Retina (tissue), 1 donor: ENCODE results near the gene SPOCK2.

Experiments
- DNase-seq: peaks from one replicate; pipeline ENCODE4 v3.0.0-alpha.2; 2016

SPOCK2 gene

DNA sequence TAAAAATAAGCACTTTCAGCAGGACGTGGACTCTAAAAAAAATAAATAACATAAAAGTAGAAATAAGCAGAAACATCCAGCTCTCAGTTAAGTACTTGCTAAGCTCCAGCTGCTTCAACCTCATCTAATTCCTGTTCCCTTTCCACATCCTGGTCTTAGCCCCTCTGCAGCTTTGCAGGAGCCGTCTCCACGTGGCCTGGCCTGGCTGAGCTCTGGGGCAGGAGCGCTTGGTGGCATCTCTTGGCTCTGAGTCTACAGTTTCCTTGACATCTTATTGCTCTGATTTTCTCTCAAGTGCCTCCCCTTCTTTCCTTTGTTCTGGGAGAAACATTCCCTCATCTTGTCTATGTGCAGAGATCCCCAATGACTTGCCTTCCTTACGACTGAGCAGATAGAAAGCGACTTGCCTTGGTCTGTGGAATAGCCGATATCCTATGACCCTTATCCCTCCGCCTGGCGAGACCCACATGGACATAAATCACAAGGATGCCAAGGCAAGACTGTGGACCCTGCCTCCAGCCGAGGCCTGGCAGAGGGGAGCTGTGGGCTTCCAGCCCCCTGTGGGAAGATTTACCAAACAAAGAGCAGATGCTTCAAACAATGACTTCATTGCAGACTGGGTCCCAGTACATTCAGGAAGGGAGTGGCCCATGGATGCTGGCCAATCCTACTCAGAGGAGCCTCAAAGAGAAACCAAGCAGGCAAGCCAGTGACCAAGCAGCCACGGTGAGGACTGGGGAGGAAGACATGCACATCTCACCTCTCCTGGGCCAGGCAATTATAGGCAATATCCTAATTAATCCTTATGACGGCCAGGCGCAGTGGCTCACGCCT lies 61.9 kb downstream of the SPOCK2 start:
- no peak for DNase-seq

DNA sequence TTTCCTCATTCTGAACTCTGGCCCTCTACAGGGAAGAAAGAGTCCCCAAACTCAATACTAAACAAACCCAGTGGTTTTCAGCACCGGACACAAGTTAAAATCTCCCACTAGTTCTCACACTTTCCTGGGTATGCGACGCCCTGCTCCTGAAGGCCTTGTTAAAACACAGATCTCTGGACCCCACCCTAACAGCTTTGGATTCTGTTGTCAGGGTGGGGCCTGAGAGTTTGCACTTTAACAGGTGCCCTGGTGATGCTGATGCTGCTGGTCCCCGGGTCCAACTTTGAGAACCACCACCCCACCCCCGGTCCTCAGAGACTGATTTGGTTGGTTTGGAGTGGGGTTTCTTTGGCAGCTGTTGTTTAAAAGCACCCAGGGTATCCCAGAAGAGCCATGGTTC lies 62.5 kb downstream of the SPOCK2 start:
- no peak for DNase-seq

DNA sequence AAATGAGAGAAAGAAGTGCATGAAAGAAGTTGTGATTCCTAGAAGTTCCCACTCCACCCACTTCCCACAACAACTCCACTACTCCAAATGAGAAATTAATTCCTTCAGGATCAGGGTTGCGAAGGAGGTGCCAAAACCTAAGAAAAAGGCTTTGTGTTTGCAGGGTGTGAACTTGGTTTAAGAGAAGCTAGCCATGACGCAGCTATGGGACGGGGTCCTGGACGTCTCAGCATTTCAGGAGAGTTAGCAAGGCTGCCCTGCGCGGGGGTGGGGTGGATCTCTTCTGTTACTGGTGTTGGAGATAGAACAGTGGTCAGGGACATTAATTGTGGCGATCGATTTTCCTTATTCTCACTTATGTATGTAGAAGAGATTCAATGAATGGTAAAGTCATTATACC lies 63.0 kb downstream of the SPOCK2 start:
- no peak for DNase-seq

DNA sequence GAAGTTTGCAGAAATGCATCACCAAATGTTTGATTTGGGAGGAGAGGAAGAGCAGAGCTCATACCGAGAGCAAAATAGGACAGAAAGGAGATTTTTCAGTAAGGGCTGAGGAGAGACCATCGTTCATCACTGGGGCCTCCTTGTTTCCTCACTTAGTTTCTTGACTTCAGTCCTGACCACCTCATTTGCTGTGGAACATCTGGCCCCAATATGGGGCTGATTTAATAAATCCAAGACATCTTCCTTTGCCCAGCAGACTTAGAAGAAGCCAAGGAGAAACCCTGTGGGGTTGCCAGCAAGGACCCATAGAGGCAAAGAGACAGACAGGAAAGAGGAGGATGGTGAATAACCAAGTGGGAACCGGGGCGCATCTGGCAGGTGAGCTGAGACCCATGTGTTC lies 63.8 kb downstream of the SPOCK2 start:
- DNase-seq = no peak

DNA sequence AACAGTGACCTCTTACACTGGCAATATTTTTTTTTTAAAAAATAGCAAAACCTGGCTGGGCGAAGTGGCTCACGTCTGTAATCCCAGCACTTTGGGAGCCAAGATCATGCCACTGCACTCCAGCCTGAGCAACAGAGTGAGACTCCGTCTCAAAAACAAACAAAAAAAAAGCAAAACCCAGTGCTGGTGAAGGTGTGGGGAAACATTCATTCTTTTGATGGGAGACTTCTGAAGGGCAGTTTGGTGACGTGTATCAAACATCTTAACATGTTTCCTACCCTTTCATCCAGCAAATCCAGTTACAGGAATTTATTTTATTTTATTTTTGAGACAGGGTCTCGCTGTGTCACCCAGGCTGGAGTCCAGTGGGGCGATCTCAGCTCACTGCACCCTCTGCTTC lies 66.1 kb downstream of the SPOCK2 start:
- no peak for DNase-seq

DNA sequence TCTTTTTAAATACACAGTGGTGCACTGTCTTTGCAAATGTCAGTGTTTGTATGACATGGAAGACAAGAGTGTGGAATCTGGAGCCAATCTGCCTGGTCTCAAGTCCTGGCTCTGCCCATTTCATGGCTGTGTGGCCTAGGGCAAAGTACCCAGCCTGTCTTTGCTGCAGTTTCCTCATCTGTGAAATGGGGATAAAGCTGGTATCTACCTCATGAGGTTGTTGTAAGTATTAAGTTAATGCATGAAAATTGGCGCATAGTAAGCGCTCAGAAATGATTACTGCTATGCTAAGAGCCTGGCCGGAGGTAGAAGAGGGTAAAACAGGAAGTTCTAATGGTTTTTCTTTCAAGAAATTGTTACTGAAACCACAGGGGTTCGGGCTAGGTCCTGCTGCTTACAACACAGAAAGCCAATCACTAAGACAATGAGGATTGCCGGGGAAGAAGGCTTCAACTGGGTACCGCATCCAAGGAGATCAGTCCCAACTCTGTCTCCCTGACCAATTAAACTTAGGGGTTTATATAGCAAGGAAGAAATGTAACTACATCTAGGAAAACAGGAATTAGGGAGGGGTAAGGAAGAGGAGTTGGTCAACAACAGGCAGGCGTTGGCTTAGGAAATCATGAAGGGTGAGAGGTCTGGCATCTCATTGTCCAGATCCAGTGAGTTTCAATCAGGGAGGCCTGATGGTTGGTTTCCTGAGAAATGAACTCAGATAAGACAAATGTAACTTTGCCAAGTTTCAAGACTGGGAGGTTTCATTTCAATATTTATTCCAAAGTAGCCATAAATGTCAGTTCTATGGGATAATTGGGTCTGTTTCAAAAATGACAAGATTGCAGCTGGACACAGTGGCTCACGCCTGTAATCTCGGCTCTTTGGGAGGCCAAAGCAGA lies 67.2 kb downstream of the SPOCK2 start:
- no peak for DNase-seq

DNA sequence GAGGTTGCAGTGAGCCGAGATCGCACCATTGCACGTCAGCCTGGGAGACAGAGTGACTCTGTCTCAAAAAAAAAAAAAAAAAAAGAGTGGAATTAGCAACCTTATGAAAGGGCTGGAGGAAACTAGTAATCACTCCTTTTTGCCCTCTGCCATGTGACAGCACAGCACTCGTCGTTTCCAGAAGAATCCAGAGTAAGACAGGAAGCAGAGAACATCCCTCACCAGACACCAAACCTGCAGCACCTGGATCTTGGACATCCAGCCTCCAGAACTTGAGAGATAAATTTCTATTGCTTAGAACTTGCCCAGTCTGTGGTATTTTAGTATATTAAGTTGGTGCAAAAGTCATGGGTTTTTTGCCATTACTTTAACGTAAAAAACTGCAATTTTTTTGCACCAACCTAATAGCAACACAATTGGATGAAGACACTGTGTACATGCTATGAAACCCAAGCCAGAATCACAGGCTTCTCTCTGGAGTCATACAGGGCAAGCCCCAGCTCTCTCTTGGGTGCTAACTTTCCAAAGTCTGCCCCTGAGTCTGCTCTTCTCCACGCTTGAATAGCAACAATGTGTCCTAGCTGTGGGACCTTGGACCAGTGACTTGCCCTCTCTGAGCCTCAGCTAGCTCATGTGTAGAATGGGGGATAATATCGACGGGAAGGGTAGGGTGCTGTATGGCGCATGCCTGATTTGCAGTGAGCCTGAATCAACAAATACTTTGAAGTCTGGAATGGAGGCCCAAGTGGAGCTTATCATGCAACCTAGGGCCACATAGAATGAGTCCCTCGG lies 69.1 kb downstream of the SPOCK2 start:
- no peak for DNase-seq

DNA sequence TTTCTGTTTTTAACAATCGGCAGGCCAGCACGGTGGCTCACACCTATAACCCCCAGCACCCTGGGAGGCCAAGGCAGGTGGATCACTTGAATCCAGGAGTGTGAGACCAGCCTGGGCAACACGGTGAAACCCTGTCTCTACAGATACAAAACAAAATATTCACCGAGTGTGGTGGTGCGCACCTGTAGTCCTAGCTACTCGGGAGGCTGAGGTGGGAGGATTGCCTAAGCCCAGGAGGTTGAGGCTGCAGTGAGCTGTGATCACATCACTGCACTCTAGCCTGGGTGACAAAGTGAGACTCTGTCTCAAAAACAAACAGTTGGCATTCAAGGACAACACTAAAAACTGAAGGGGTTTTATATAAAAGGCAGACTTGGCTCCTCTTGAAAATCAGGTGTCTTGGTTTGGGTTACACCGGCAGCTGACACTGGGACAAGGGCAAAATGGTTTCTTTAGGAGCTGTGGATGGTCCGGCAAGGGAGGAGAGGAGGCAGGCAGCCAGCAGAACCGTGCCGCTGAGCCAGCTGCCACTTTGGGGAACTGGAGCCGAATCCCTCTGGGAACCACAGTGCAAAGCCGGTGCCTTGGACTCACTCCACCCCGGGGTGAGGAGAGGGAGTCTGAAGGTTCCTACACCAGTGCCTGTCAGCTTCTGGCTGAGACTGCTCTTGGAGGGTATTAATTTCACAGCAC lies 71.6 kb downstream of the SPOCK2 start:
- DNase-seq = no peak

DNA sequence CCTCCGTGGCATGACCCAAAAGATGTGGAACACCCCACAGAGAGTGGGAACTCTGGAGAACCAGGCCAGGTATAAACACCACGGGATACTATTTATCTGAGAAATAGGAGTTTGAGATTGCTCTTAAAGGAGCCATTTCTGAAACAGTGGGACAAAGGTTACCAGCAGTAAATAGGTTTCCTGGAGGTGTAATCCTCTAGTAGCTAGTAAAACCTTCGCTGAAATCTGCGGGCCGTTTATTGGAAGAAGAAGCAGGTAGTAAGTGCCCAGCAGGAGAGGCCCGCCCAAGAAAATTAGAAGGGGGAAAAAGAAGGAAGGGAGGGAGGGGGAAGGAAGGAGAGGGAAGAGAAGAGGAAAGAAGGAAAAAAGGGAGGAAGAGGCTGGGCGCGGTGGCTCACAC lies 72.5 kb downstream of the SPOCK2 start:
- no peak for DNase-seq

DNA sequence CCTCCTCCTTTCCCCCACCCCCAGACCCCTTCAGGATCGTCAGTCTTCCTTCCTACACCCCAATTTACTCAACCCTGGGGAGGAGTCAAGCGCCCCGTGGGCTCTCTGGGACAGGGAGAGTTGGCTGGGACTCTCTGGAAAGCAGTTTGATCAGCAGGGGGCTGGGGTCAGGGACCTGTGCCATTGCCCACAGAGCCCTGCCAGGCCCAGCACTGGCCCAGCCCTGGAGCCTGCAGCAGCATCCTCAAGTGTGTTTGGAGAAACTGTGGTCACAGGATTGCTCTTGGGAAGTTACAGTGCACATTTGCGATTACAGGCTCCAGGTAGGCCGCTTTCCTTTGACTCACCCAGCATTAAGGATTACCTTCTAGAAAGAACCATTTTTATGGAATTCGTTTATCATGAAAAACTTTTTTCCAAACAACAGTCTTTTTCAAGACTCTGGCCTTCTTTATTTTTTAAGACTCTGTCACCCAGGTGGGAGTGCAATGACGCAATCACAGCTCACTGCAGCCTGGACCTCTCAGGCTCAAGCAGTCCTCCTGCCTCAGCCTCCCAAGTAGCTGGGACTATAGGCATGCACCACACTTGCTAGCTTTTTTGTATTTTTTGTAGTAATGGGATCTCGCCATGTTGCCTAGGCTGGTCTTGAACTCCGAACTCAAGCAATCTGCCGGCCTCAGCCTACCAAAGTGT lies 73.4 kb downstream of the SPOCK2 start:
- no peak for DNase-seq

DNA sequence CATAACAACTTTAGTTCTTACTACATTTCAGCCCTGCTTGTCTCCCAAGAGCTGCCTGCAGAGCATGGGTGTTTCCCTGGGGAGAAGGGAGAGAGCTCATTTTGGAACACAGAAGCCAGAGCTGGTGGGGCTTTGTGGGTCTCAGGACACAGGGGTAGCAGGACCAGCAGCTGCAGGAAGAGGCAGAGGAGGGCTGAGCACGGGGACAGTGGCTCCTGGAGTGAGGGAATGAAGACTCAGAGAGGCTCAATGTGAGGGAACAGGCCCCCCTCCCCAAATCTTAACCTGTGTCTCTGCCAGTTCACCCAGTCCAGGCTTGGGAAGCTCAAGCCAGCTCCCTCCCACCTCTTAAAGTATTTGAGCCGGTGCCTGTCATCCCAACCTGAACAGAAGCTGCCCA lies 74.2 kb downstream of the SPOCK2 start:
- no peak for DNase-seq

DNA sequence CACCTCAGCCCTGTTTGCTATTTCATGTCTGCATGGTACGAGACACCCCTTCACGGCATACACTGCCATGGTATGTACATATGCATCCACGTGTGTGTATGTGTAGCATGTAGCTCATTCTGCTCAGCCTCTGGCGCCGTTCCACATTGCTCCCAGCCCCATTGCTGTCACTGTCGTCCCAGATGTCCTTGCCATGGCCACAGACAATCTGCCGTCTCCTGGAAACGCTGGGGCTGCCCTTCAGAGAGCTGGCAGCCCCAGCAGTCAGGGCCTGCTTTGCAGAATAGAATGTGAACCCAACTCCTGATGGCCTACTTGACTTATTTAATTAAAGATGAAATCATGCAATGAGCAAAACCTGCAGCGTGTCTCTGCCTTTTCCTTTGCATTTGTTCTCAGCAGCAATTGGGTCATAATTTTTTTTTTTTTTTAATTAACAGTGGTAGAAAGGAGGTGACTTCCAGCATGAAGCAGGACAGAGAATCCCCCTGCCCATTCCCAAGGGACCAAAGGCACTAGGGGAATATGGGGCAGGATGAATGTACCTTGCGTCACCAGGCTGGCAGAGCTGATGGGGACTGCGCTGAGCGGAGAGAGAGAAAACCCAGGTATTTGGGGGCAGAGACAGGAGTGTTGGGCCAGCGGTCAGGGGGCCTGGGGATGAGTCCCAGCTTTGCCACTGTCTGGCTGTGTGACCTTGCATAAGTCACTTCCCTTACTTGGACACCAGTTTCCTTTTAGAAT lies 75.0 kb downstream of the SPOCK2 start:
- no peak for DNase-seq

DNA sequence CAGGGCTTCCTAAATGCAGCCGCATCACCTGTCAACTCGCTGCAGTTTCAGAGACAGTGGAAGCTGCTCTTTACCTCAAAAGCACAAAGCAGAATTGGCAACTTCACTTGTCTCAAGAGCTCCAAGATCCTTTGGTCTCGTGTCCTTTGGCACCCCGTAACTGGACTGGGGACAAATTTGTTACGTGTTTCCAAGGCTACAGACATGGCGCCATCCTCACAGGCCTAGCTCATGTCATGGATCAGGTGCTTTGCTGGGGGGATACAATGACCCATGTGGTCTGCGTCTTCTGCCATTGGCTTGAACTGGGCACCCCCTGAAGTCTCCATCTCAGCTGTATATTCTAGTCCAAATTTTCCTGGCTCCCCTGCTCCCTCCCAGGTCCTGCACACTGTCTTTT lies 75.6 kb downstream of the SPOCK2 start:
- no peak for DNase-seq

DNA sequence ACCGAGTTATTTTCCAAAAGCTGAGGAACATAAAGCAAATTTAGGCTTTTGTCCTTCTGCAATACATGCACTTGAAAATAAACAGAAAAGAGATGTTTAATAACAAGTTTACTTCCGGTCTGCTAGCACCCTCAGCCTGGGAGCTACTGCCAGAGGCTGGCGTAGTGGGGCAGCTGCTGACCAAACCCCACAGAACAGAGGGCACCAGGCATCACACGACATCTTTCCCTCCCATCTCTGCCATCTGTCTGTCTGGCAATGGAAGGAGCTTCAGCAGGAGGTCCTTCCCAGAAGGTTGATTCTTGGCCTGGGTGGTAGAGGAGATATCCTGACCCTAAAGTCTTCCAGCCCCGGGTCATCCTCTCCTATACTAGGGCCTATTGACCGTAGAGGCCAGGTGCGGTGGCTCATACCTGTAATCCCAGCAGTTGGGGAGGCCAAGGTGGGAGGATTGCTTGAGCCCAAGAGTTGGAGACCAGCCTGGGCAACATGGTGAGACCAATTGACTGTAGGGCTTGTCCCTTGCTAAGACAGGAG lies 76.3 kb downstream of the SPOCK2 start:
- DNase-seq = no peak

DNA sequence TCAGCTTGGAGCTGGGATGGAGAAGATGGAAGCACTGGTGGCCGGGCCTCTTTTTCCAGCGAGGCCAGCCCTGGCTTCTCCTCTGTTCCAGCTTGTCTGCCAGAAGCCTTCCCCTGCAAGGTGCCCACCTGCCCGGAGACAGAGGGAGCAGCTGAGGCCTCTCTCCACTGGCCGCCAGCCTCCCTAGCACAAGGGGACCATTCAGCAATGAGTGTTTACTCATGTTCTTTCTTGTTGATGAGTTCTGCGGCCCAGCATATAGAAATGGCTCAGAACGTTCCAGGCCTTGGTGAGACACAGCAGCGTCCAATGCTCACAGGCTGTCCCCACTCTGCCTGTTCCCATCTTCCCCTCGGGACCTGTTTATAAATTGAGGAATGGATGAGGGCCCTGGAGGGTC lies 76.9 kb downstream of the SPOCK2 start:
- DNase-seq = no peak

DNA sequence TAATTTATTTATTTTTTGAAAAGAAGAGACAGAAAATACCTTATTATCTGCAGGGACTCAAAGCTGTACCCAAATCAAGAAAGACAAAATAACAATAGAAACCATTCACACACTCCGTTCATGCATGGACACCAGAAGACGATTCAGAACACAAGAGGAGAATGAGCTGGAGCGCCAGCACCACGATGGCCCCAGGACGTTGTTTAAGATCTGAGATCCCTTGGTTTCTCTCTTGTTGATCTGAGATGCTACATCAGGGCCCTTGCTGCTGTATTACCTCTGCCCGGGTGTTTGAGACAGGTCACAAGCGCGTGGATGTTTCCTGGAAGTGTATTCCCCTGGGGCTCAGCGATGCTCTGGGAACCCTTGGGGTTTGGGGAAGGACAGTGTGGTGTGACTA lies 77.3 kb downstream of the SPOCK2 start:
- no peak for DNase-seq

DNA sequence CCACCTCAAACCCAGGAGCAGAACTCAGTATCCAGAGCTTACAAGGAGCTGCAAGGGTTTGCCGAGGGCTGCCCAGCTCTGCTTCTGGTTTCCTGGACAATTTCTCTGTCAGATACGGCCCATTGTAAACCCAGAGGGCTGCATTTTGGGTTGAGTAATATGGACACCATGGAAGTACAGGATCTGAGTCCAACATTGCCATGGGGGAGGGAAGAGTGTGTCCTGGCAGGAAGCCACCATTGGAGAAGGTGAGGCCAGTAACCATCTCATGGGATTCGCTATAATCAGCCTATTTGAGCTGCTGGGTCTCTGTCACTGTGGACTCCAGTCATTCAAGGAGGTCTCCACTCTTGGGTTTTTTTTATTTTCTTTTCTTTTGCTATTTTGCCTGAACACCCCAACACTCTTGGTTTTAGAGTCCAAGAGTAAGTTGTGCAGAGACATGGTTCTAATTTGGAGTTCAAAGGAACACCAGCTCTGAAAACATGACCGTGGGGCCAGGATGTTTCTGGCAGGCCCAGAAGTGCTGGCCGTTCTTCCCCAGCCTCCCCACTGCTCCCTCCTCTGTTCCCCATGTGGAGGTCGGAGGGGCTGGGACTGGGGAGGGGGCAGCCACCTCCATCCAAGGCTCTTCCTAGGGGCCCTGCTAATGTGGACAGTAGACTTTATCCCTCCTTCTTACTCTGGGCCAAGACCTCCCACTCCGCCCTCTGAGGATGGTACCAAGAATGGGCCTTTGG lies 77.9 kb downstream of the SPOCK2 start:
- DNase-seq = no peak

DNA sequence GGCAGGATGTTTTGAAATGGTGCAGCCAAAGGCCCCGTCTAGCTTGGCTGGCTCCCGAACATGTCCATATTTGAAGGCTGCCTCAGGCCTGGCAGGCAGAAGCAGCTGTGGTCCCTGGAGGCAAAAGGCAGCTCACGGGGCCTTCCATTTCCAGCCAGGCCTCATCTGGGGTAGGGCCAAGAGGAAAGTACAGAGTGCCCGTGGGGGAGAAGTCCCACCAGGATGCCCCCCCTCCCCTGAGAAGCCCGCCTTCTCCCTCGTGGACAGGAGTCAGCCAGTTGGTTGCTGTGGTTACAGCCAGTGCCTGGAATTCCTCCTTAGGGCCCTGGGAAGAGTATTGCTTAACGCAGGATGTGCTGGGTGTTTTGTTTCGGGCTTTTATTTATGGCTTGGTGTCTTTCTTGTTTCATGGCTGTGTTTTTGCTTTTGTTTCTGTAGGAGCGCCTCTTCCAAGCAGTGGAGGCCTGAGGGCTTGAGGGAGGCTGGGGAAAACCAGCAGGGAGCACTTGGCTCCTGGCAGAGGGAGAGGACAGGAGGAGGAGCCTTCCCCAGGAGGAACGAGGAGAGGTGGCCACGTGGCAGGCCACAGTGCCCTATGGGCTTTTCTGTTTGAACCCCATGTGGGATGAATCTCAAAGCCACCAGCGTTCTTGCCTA lies 78.8 kb downstream of the SPOCK2 start:
- peak; percentile 64 for DNase-seq

DNA sequence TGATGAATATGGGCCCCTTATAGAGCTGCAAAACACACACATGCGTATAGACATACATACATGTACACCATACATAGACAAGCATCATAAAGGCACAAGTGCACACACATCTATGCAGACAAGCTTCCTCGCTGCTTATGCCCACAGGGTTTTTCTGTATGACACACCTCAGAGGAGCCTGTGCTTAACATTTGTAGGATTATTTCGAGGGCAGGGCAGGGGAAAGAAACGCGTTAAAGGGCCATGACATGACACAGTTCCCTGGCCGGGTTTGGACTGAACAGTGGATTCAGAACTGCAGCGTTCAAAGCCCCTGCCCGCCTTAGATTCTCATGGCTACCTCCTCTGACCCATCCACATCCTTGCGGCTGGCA lies 79.3 kb downstream of the SPOCK2 start:
- DNase-seq = no peak
